Osteocyte (in vitro differentiated cells): ENCODE results near the gene UBE2I. TPM values are rescaled to one million over a fixed set of nuclear protein-coding genes. Genes with fewer than 3 reads are reported as not detected.

Experiments
- DNase-seq: peaks from one replicate; pipeline ENCODE4 v3.0.0; 2021; ENCODE audit warnings: mixed read lengths; ENCODE audit not compliant: unreplicated experiment; ENCODE audit errors: extremely low spot score
- H3K27ac Mint-ChIP-seq: one replicate; pipeline ENCODE4 v1.8.0; 2021; ENCODE audit warnings: mild to moderate bottlenecking, mixed read lengths; ENCODE audit not compliant: unreplicated experiment
- H3K27me3 Mint-ChIP-seq: one replicate; pipeline ENCODE4 v1.8.0; 2021; ENCODE audit warnings: mixed read lengths; ENCODE audit not compliant: unreplicated experiment
- H3K36me3 Mint-ChIP-seq: one replicate; pipeline ENCODE4 v1.8.0; 2021; ENCODE audit warnings: mixed read lengths; ENCODE audit not compliant: unreplicated experiment
- H3K4me1 Mint-ChIP-seq: one replicate; pipeline ENCODE4 v1.8.0; 2021; ENCODE audit warnings: mixed read lengths; ENCODE audit not compliant: unreplicated experiment
- H3K4me3 Mint-ChIP-seq: one replicate; pipeline ENCODE4 v1.8.0; 2021; ENCODE audit warnings: mild to moderate bottlenecking, moderate library complexity, mixed read lengths; ENCODE audit not compliant: unreplicated experiment
- H3K9me3 Mint-ChIP-seq: one replicate; pipeline ENCODE4 v1.8.0; 2021; ENCODE audit warnings: mixed read lengths; ENCODE audit not compliant: unreplicated experiment
- total RNA-seq: library from RNA; stranded (reverse); gene quantifications from 2 replicates; pipeline ENCODE4 v1.2.1, GENCODE V29; 2021
- TF ChIP-seq, protein P1 (sequence below): fragments of 200-600 bp; sonication (generic); IDR thresholded peaks from 2 replicates; pipeline ENCODE4 v1.5.0; 2021; ENCODE audit warnings: antibody characterized with exemption, mild to moderate bottlenecking, moderate library complexity

The UBE2I gene
- total RNA-seq, 1 donor from 2014 or later: 131 TPM

DNA sequence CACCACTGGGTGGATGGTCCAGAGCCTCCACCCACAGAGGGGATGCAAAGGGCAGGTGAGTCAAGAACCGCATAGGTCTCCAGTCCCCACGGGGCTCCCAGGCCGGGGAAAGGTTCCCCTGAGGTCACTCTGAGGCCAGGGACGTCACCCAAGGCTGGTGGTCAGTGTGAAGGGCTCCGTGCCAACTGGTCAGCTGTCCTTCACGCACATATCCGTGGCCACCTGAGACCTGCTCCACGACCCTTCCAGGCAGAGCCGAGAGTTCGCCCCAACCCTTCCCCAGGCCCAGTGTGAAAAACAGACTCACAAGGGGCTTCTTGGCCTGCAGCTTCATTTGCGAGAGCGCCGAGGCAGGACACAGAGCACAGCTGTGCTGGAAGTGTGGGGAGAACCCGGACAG lies 39.5 kb downstream of the UBE2I start:
- peaks cover 7% of the 10 kb centered on the region for H3K36me3 Mint-ChIP-seq
- TF ChIP-seq, protein P1, sequence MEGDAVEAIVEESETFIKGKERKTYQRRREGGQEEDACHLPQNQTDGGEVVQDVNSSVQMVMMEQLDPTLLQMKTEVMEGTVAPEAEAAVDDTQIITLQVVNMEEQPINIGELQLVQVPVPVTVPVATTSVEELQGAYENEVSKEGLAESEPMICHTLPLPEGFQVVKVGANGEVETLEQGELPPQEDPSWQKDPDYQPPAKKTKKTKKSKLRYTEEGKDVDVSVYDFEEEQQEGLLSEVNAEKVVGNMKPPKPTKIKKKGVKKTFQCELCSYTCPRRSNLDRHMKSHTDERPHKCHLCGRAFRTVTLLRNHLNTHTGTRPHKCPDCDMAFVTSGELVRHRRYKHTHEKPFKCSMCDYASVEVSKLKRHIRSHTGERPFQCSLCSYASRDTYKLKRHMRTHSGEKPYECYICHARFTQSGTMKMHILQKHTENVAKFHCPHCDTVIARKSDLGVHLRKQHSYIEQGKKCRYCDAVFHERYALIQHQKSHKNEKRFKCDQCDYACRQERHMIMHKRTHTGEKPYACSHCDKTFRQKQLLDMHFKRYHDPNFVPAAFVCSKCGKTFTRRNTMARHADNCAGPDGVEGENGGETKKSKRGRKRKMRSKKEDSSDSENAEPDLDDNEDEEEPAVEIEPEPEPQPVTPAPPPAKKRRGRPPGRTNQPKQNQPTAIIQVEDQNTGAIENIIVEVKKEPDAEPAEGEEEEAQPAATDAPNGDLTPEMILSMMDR: no peak
- no peaks in the 10 kb centered on the region for H3K9me3 Mint-ChIP-seq
- H3K4me3 Mint-ChIP-seq: no peak overlapping the region
- peaks cover 20% of the 10 kb centered on the region for H3K4me1 Mint-ChIP-seq
- H3K27ac Mint-ChIP-seq: no peak overlapping the region
- no peak for DNase-seq
- no peaks in the 10 kb centered on the region for H3K27me3 Mint-ChIP-seq

DNA sequence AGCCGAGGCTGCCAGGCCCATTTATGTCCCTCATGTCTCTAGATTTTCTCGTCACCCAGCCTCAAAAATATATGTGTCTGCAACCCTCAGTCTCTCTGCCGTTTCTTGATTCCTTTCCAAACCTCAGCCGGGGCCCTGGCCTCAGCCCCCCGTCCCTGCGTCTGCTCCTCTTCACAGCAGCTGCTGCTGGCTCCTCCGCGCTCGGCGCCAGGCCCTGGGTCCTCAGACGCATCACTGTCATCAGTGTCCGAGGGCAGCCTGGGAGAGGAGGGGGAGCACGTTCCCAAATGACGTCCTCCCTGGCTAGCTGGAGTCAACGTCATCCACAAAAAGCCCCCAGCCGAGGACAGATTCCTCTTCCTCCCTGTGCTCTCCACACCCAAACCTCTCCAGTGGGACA lies 39.9 kb downstream of the UBE2I start:
- no peak for DNase-seq
- Mint-ChIP-seq H3K4me1 (peaks cover 20% of the 10 kb centered on the region), H3K9me3 (no peaks in the 10 kb centered on the region), H3K36me3 (peaks cover 7% of the 10 kb centered on the region), H3K27me3 (no peaks in the 10 kb centered on the region), H3K4me3 (no peak overlapping the region), H3K27ac (no peak overlapping the region)
- TF ChIP-seq, protein P1: no peak

DNA sequence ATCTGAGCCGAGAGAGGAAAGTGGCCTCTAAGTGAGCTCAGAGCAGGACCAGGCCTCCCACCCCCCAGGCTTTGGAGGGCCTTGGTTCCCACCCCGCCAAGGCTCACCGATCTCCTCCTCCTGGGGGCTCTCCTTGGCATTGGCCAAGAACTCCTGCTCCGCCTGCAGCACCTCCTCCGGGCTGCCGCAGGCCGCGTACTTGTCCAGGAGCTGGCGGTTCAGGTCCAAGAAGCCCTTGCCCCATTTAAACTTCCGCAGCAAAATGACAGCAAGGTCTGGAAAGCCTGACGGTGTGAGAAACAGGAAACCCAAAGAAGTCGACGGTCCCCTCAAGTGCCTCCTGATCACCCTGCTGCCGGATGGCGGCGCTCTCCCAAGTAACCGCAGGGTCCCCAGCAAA lies 40.5 kb downstream of the UBE2I start:
- DNase-seq: no peak
- H3K27me3 Mint-ChIP-seq: no peaks in the 10 kb centered on the region
- H3K4me1 Mint-ChIP-seq: peaks cover 23% of the 10 kb centered on the region
- TF ChIP-seq, protein P1: no peak
- H3K4me3 Mint-ChIP-seq: peak overlapping the region; percentile 74
- no peak overlapping the region for H3K27ac Mint-ChIP-seq
- H3K9me3 Mint-ChIP-seq: no peaks in the 10 kb centered on the region
- H3K36me3 Mint-ChIP-seq: peaks cover 7% of the 10 kb centered on the region

DNA sequence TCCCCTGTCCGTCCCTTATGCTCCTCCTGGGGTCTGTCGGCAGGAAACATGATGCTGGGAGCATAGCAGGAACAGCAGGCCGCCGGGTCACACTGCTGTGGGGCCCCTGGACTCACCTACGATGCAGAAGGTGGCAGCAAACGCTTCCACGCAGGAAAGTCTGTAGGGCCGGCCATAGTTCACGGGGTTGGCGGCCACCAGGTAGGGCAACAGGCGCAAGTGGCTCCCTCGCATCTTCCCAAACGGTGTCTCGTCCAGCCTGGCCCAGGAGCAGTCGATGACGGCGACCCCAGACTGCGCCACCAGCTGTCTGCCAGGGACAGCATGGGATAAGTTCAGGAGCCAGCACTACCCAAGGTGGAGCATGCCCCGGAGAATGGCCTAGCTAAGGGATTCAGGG lies 41.3 kb downstream of the UBE2I start:
- Mint-ChIP-seq H3K27me3 (no peaks in the 10 kb centered on the region), H3K4me3 (peak overlapping the region; percentile 74), H3K9me3 (no peaks in the 10 kb centered on the region), H3K27ac (no peak overlapping the region), H3K36me3 (peaks cover 7% of the 10 kb centered on the region), H3K4me1 (peaks cover 27% of the 10 kb centered on the region)
- TF ChIP-seq, protein P1: no peak
- DNase-seq: no peak

DNA sequence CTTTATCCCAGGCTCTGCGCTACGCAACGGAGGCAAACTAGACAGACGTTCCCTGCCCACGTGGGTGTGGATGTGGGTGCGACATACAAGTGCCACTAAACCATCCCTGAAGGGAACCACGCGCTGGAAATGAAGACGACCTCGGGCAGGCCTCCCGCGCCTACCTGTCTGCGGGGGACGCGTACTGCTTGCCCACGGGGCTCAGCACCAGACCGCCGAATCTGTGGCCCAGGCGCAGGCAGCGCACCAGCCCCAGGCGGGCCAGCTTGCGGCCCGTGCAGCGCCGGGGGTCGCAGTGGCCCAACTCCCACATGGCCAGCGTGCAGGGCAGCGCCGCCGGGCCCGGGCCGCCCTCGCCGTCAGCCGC lies 41.8 kb downstream of the UBE2I start:
- H3K36me3 Mint-ChIP-seq: peaks cover 7% of the 10 kb centered on the region
- TF ChIP-seq, protein P1: no peak
- H3K4me3 Mint-ChIP-seq: peak overlapping the region; percentile 74
- no peaks in the 10 kb centered on the region for H3K27me3 Mint-ChIP-seq
- peaks cover 27% of the 10 kb centered on the region for H3K4me1 Mint-ChIP-seq
- H3K9me3 Mint-ChIP-seq: no peaks in the 10 kb centered on the region
- H3K27ac Mint-ChIP-seq: no peak overlapping the region
- DNase-seq: no peak
